Thyroid gland (tissue), 4 donors: Measurements from ENCODE around the gene ZNF268.

Experiments used
- CTCF ChIP-seq, 6 experiments: fragments of 200-600 bp in 3 of 6; fragments of 450-650 bp in 3 of 6; sonication (generic) in 3 of 6; IDR thresholded peaks; one replicate each; pipeline ENCODE4 v1.5.1; 2016 to 2019; ENCODE audit warnings: antibody characterized with exemption in 6 of 6, mild to moderate bottlenecking in 2 of 6, inconsistent platforms in 1 of 6, moderate library complexity in 1 of 6
- POLR2A ChIP-seq, 2 donors: fragments of 450-650 bp; IDR thresholded peaks; one replicate each; pipeline ENCODE4 v1.6.1; 2017; ENCODE audit warnings: antibody characterized with exemption in 2 of 2, mild to moderate bottlenecking in 2 of 2, moderate library complexity in 1 of 2

- TF ChIP-seq CTCF (IDR thresholded peaks at IDR 0.05) (no peak), POLR2A (IDR thresholded peaks at IDR 0.05) (no peak)
Measured at GRCh38 chr12:133233006-133233405, 51.7 kb downstream of the ZNF268 start.
